Testis (tissue), 2 donors: Measurements from ENCODE around the gene CYP2C8.

Experiments
- POLR2A ChIP-seq: fragments of 450-650 bp; IDR thresholded peaks from one replicate; pipeline ENCODE4 v1.6.1; 2017; ENCODE audit warnings: antibody characterized with exemption, mild to moderate bottlenecking, moderate library complexity
- TF ChIP-seq, protein P1 (sequence below), 3 experiments: fragments of 450-650 bp in 2 of 3; fragments of 200-600 bp in 1 of 3; sonication (generic) in 1 of 3; IDR thresholded peaks; one replicate each; pipeline ENCODE4 v1.5.1; 2016 to 2019; ENCODE audit warnings: antibody characterized with exemption in 3 of 3, mild to moderate bottlenecking in 2 of 3, moderate library complexity in 1 of 3

DNA sequence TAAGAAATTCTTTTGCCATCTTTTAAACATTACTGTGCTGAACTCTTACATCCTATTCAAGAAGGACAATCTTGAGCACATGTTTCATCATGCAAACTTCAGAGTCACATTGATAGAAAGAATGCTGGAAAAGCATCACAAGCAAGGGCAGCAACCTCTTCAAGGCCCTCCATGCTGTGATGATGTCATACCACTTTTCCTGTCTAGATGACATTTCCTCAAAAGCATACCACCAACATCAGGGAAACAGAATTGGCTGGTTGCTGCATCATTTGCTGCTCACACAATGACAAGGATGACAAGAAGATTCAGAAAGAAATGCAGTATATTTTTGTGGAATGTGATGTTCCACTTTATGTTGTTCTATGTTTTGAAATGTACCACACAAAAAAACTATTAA, 37.6 kb downstream of the CYP2C8 start:
- no peak for TF ChIP-seq POLR2A
- TF ChIP-seq, protein P1, sequence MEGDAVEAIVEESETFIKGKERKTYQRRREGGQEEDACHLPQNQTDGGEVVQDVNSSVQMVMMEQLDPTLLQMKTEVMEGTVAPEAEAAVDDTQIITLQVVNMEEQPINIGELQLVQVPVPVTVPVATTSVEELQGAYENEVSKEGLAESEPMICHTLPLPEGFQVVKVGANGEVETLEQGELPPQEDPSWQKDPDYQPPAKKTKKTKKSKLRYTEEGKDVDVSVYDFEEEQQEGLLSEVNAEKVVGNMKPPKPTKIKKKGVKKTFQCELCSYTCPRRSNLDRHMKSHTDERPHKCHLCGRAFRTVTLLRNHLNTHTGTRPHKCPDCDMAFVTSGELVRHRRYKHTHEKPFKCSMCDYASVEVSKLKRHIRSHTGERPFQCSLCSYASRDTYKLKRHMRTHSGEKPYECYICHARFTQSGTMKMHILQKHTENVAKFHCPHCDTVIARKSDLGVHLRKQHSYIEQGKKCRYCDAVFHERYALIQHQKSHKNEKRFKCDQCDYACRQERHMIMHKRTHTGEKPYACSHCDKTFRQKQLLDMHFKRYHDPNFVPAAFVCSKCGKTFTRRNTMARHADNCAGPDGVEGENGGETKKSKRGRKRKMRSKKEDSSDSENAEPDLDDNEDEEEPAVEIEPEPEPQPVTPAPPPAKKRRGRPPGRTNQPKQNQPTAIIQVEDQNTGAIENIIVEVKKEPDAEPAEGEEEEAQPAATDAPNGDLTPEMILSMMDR (IDR thresholded peaks at IDR 0.05): no peak
